ENCODE measurements around the gene POU2F2. TPM values are rescaled to one million over a fixed set of nuclear protein-coding genes. Genes with fewer than 3 reads are reported as not detected.

The POU2F2 gene
- total RNA-seq, 1 donor from 2014 or later, result 6.1 TPM

DNA sequence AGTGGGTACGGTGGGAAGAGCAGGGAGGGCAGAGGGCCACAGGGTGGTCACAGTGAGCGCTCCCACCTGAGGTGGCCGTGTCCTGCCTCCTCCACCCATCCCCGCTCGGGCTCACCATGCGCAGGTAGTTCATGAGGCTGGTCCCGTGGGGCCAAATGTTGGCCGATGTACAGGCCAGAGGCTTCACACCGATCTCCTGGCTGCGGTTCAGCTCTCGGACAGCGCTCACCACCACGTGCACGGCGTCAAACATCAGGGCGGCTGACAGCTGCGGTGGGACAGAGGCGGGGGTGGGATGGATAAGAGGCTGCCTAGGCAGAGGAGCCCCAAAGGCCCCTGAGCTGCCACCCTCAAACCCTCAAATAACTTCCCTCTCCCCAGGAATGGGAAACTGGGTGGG lies 78.0 kb downstream of the POU2F2 start:
- no peak for ATAC-seq
- Histone ChIP-seq H3K9me3 (no peaks in the 10 kb centered on the region), H3K36me3 (no peaks in the 10 kb centered on the region), H3K4me3 (no peak overlapping the region), H3K27me3 (no peaks in the 10 kb centered on the region), H3K4me1 (no peaks in the 10 kb centered on the region), H3K27ac (no peak overlapping the region)
- no peak for DNase-seq
- intact Hi-C loops (cut with DNase I), result no loop called here
- no peak for TF ChIP-seq CTCF (IDR thresholded peaks at IDR 0.05)

DNA sequence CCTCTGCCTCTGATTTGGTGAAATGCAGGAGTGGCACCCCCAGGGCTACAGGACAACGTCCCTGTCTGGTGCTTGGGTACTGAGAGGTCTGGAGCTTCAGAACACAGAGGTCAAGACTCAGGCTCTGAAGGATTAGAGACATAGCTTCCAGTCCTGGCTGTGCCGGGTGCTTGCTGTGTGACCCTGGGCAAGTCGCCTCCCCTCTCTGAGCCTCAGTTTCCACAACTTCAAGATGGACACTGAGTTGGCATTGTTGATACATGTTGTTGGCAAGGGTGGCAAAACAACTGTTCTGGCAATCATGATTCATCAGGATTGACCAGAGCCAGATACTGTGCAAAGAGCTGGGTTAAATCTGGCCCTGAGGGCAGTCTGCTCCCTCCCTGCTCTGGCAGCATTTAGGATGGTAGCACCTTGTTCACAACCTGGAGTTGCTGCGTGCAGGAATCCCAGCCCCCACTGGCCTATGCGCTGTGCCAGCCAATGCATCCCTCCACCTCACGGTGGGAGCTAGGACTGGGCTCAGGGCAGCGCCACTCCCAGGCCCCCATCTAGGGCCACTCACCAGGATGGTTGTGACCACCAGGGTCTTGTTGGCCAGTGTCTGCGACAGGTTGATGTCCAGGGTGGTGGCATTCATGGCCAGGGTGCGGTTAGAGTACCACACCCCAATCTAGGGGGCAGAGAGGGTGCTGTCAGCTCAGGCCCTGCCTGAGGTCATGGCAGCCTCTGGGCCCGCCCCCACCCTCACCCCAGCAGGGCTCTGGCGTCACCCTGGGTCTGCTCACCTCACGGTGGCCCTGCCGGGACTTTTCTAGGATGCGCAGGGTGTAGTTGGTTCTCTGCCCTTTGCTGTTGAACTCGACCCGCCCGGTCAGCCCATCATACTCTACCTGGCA lies 79.0 kb downstream of the POU2F2 start:
- Histone ChIP-seq H3K9me3 (no peaks in the 10 kb centered on the region), H3K4me1 (no peaks in the 10 kb centered on the region), H3K27me3 (no peaks in the 10 kb centered on the region), H3K4me3 (no peak overlapping the region), H3K27ac (no peak overlapping the region), H3K36me3 (no peaks in the 10 kb centered on the region)
- no peak for TF ChIP-seq CTCF (IDR thresholded peaks at IDR 0.05)
- intact Hi-C loops (cut with DNase I), result no loop called here
- no peak for DNase-seq
- ATAC-seq, result no peak

- ATAC-seq (no peak), DNase-seq (no peak)
- Histone ChIP-seq H3K27ac (no peak overlapping the region), H3K4me3 (no peak overlapping the region), H3K27me3 (no peaks in the 10 kb centered on the region), H3K9me3 (no peaks in the 10 kb centered on the region), H3K36me3 (no peaks in the 10 kb centered on the region), H3K4me1 (no peaks in the 10 kb centered on the region)
- TF ChIP-seq CTCF (IDR thresholded peaks at IDR 0.05), result no peak
- intact Hi-C loops (cut with DNase I), result no loop called here
Measured at GRCh38 chr19:42052241-42052863, 79.9 kb downstream of the POU2F2 start.

- Histone ChIP-seq H3K36me3 (no peaks in the 10 kb centered on the region), H3K4me3 (no peak overlapping the region)
- DNase-seq, result no peak
Measured at GRCh38 chr19:42051166-42052115, 80.8 kb downstream of the POU2F2 start.

More at GRCh38 chr19:42051166-42052115, 80.8 kb downstream of the POU2F2 start:
- no peaks in the 10 kb centered on the region for H3K27me3 ChIP-seq
- TF ChIP-seq CTCF (IDR thresholded peaks at IDR 0.05), result no peak
- ATAC-seq, result no peak
- H3K4me1 ChIP-seq, result no peaks in the 10 kb centered on the region
- intact Hi-C loops (cut with DNase I), result no loop called here
- H3K9me3 ChIP-seq, result no peaks in the 10 kb centered on the region
- H3K27ac ChIP-seq, result no peak overlapping the region
